Measurements from ENCODE around the gene SNX13.

Gene SNX13

GRCh38 chr7:17806631-17807030 lies 133.7 kb downstream of the SNX13 start:
- no peak overlapping the region for H2BK5ac ChIP-seq (ENCODE audit: low read depth, low read length, poor library complexity)
- peaks cover 0 to 2% of the 10 kb centered on the region in 2 experiments for H3K4me1 ChIP-seq (ENCODE audit: control insufficient read depth in 1 of 2, insufficient read depth in 2 of 2, low read length in 2 of 2)
- no peaks in the 10 kb centered on the region for H3K79me2 ChIP-seq (ENCODE audit: control insufficient read depth, insufficient read depth, low read length, poor library complexity)
- no peak overlapping the region for H3K9ac ChIP-seq (ENCODE audit: low read length)
- H2AFZ ChIP-seq (ENCODE audit: insufficient read depth, low read length, poor library complexity): no peak overlapping the region
- no peaks in the 10 kb centered on the region for H3K27me3 ChIP-seq (ENCODE audit: insufficient read depth, low read length)
- no peak overlapping the region for H3K4me2 ChIP-seq (ENCODE audit: low read length)
- peaks cover 0 to 4% of the 10 kb centered on the region in 2 experiments for H3K36me3 ChIP-seq (ENCODE audit: control insufficient read depth in 1 of 2, insufficient read depth in 2 of 2, low read length in 2 of 2)
- no peak overlapping the region for H3K18ac ChIP-seq (ENCODE audit: low read length)
- H4K91ac ChIP-seq (ENCODE audit: low read depth, low read length): no peak overlapping the region
- DNase-seq: no peak
- H2BK120ac ChIP-seq (ENCODE audit: insufficient read depth, low read length, poor library complexity): no peak overlapping the region
- no peak overlapping the region for H2BK12ac ChIP-seq (ENCODE audit: low read length)
- no peaks in the 10 kb centered on the region for H3K79me1 ChIP-seq (ENCODE audit: low read length)
- H3K4me3 ChIP-seq (ENCODE audit: low read depth, low read length): no peak overlapping the region
- H3K27ac ChIP-seq (ENCODE audit: low read depth, low read length): no peak overlapping the region
- no CpG with 5 or more reads among the region's 14 CpGs for WGBS (ENCODE audit: extremely low coverage, insufficient coverage, insufficient read length)
- no peak overlapping the region for H3K14ac ChIP-seq (ENCODE audit: low read length)
- no peak overlapping the region for H2AK5ac ChIP-seq (ENCODE audit: low read length)
- H4K8ac ChIP-seq (ENCODE audit: low read depth, low read length): no peak overlapping the region
- H3K9me3 ChIP-seq (ENCODE audit: insufficient read depth, low read depth, low read length): no peaks in the 10 kb centered on the region
- no peak overlapping the region for H3K23ac ChIP-seq (ENCODE audit: low read length)
- H3K4ac ChIP-seq (ENCODE audit: low read depth, low read length): no peak overlapping the region
- no peak overlapping the region for H4K12ac ChIP-seq (ENCODE audit: low read depth, low read length)

- H4K12ac ChIP-seq (ENCODE audit: low read depth, low read length): no peak overlapping the region
- no peak overlapping the region for H2AK5ac ChIP-seq (ENCODE audit: low read length)
- no peaks in the 10 kb centered on the region for H3K9me3 ChIP-seq (ENCODE audit: insufficient read depth, low read depth, low read length)
- H3K4me2 ChIP-seq (ENCODE audit: low read length): no peak overlapping the region
- no peak overlapping the region for H2BK120ac ChIP-seq (ENCODE audit: insufficient read depth, low read length, poor library complexity)
- no peak overlapping the region for H2AFZ ChIP-seq (ENCODE audit: insufficient read depth, low read length, poor library complexity)
- no peak overlapping the region for H2BK5ac ChIP-seq (ENCODE audit: low read depth, low read length, poor library complexity)
- peaks cover 0 to 4% of the 10 kb centered on the region in 2 experiments for H3K36me3 ChIP-seq (ENCODE audit: control insufficient read depth in 1 of 2, insufficient read depth in 2 of 2, low read length in 2 of 2)
- H3K79me2 ChIP-seq (ENCODE audit: control insufficient read depth, insufficient read depth, low read length, poor library complexity): no peaks in the 10 kb centered on the region
- no peak overlapping the region for H4K91ac ChIP-seq (ENCODE audit: low read depth, low read length)
- no peak overlapping the region for H3K27ac ChIP-seq (ENCODE audit: low read depth, low read length)
- H3K4me1 ChIP-seq (ENCODE audit: control insufficient read depth in 1 of 2, insufficient read depth in 2 of 2, low read length in 2 of 2): no peaks in the 10 kb centered on the region
- H4K8ac ChIP-seq (ENCODE audit: low read depth, low read length): no peak overlapping the region
- no peaks in the 10 kb centered on the region for H3K27me3 ChIP-seq (ENCODE audit: insufficient read depth, low read length)
- no peak overlapping the region for H2BK12ac ChIP-seq (ENCODE audit: low read length)
- no peak overlapping the region for H3K14ac ChIP-seq (ENCODE audit: low read length)
- DNase-seq: no peak
- H3K9ac ChIP-seq (ENCODE audit: low read length): no peak overlapping the region
- H3K23ac ChIP-seq (ENCODE audit: low read length): no peak overlapping the region
- WGBS (ENCODE audit: extremely low coverage, insufficient coverage, insufficient read length): no CpG with 5 or more reads among the region's 2 CpGs
- H3K79me1 ChIP-seq (ENCODE audit: low read length): no peaks in the 10 kb centered on the region
- H3K4me3 ChIP-seq (ENCODE audit: low read depth, low read length): no peak overlapping the region
- H3K4ac ChIP-seq (ENCODE audit: low read depth, low read length): no peak overlapping the region
- no peak overlapping the region for H3K18ac ChIP-seq (ENCODE audit: low read length)
Measured at GRCh38 chr7:17802056-17802455, 138.2 kb downstream of the SNX13 start.

GRCh38 chr7:17792075-17792936 lies 148.0 kb downstream of the SNX13 start:
- Histone ChIP-seq H4K91ac (ENCODE audit: low read depth, low read length) (no peak overlapping the region), H3K4me3 (ENCODE audit: low read depth, low read length) (no peak overlapping the region), H2AK5ac (ENCODE audit: low read length) (no peak overlapping the region), H3K27me3 (ENCODE audit: insufficient read depth, low read length) (no peaks in the 10 kb centered on the region), H2AFZ (ENCODE audit: insufficient read depth, low read length, poor library complexity) (no peak overlapping the region), H3K79me2 (ENCODE audit: control insufficient read depth, insufficient read depth, low read length, poor library complexity) (no peaks in the 10 kb centered on the region), H4K12ac (ENCODE audit: low read depth, low read length) (no peak overlapping the region), H3K14ac (ENCODE audit: low read length) (no peak overlapping the region), H3K9me3 (ENCODE audit: insufficient read depth, low read depth, low read length) (no peaks in the 10 kb centered on the region), H4K8ac (ENCODE audit: low read depth, low read length) (no peak overlapping the region), H3K4me1 (ENCODE audit: control insufficient read depth in 1 of 2, insufficient read depth in 2 of 2, low read length in 2 of 2) (no peaks in the 10 kb centered on the region), H2BK5ac (ENCODE audit: low read depth, low read length, poor library complexity) (no peak overlapping the region), H3K27ac (ENCODE audit: low read depth, low read length) (no peak overlapping the region), H3K4ac (ENCODE audit: low read depth, low read length) (no peak overlapping the region), H3K4me2 (ENCODE audit: low read length) (no peak overlapping the region), H2BK12ac (ENCODE audit: low read length) (no peak overlapping the region), H2BK120ac (ENCODE audit: insufficient read depth, low read length, poor library complexity) (no peak overlapping the region), H3K23ac (ENCODE audit: low read length) (no peak overlapping the region), H3K79me1 (ENCODE audit: low read length) (no peaks in the 10 kb centered on the region), H3K36me3 (ENCODE audit: control insufficient read depth in 1 of 2, insufficient read depth in 2 of 2, low read length in 2 of 2) (no peaks in the 10 kb centered on the region), H3K18ac (ENCODE audit: low read length) (no peak overlapping the region), H3K9ac (ENCODE audit: low read length) (no peak overlapping the region)
- no CpG with 5 or more reads among the region's 1 CpG for WGBS (ENCODE audit: extremely low coverage, insufficient coverage, insufficient read length)
- DNase-seq: no peak

- no peak overlapping the region for H3K4ac ChIP-seq (ENCODE audit: low read depth, low read length)
- H3K14ac ChIP-seq (ENCODE audit: low read length): no peak overlapping the region
- no peaks in the 10 kb centered on the region for H3K9me3 ChIP-seq (ENCODE audit: insufficient read depth, low read depth, low read length)
- no peak overlapping the region for H3K18ac ChIP-seq (ENCODE audit: low read length)
- no CpG with 5 or more reads among the region's 1 CpG for WGBS (ENCODE audit: extremely low coverage, insufficient coverage, insufficient read length)
- H4K8ac ChIP-seq (ENCODE audit: low read depth, low read length): no peak overlapping the region
- H3K4me2 ChIP-seq (ENCODE audit: low read length): no peak overlapping the region
- H3K27ac ChIP-seq (ENCODE audit: low read depth, low read length): no peak overlapping the region
- no peak overlapping the region for H3K9ac ChIP-seq (ENCODE audit: low read length)
- no peak overlapping the region for H3K4me3 ChIP-seq (ENCODE audit: low read depth, low read length)
- H2BK5ac ChIP-seq (ENCODE audit: low read depth, low read length, poor library complexity): no peak overlapping the region
- no peaks in the 10 kb centered on the region for H3K79me2 ChIP-seq (ENCODE audit: control insufficient read depth, insufficient read depth, low read length, poor library complexity)
- H4K12ac ChIP-seq (ENCODE audit: low read depth, low read length): no peak overlapping the region
- no peaks in the 10 kb centered on the region for H3K36me3 ChIP-seq (ENCODE audit: control insufficient read depth in 1 of 2, insufficient read depth in 2 of 2, low read length in 2 of 2)
- H2AK5ac ChIP-seq (ENCODE audit: low read length): no peak overlapping the region
- no peak overlapping the region for H2BK120ac ChIP-seq (ENCODE audit: insufficient read depth, low read length, poor library complexity)
- no peak overlapping the region for H2AFZ ChIP-seq (ENCODE audit: insufficient read depth, low read length, poor library complexity)
- no peak for DNase-seq
- H4K91ac ChIP-seq (ENCODE audit: low read depth, low read length): no peak overlapping the region
- H3K27me3 ChIP-seq (ENCODE audit: insufficient read depth, low read length): no peaks in the 10 kb centered on the region
- no peaks in the 10 kb centered on the region for H3K79me1 ChIP-seq (ENCODE audit: low read length)
- no peak overlapping the region for H2BK12ac ChIP-seq (ENCODE audit: low read length)
- no peak overlapping the region for H3K23ac ChIP-seq (ENCODE audit: low read length)
- H3K4me1 ChIP-seq (ENCODE audit: control insufficient read depth in 1 of 2, insufficient read depth in 2 of 2, low read length in 2 of 2): no peaks in the 10 kb centered on the region
Measured at GRCh38 chr7:17787257-17787656, 153.0 kb downstream of the SNX13 start.

All from trophoblast cell (in vitro differentiated cells and primary cell).